A673 (cell line): ENCODE measurements around the gene DSTYK. TPM values are rescaled to one million over a fixed set of nuclear protein-coding genes. Genes with fewer than 3 reads are reported as not detected.

ENCODE experiments used
- BruUV-seq: library from RNA; stranded (reverse); fragments of 400-500 nt; replicated peaks from 2 replicates; lab custom pipeline; 2021; lab: Mats Ljungman, UMichigan
- CTCF ChIA-PET: fragments of 300-600 bp; sonication (Branson Sonifier 250); formaldehyde crosslinking; loops from one replicate; lab custom pipeline; 2022; ENCODE audit warnings: antibody characterized with exemption; lab: Charles Lee
- POLR2A ChIA-PET: fragments of 300-600 bp; sonication (Branson Sonifier 250); formaldehyde crosslinking; loops from one replicate; lab custom pipeline; 2022; ENCODE audit warnings: antibody characterized with exemption; ENCODE audit not compliant: low non-redundant PET; lab: Charles Lee
- DNase-seq: peaks from one replicate; pipeline ENCODE4 v3.0.0-alpha.2; 2015; ENCODE audit warnings: low spot score
- H3K27ac ChIP-seq: fragments of 200-600 bp; sonication (generic); 2 replicates; pipeline ENCODE4 v1.5.1; 2016; ENCODE audit warnings: mixed run types, low read depth, mild to moderate bottlenecking, mixed read lengths, antibody characterized with exemption, low read length; ENCODE audit not compliant: poor library complexity, severe bottlenecking
- H3K27me3 ChIP-seq: fragments of 200-600 bp; sonication (generic); replicated peaks from 2 replicates; pipeline ENCODE4 v1.6.1; 2017; ENCODE audit warnings: mixed run types, low read depth, mild to moderate bottlenecking, mixed read lengths, antibody characterized with exemption, low read length; ENCODE audit not compliant: insufficient read depth, poor library complexity
- H3K36me3 ChIP-seq: fragments of 200-600 bp; sonication (generic); 2 replicates; pipeline ENCODE4 v1.6.1; 2016; ENCODE audit warnings: mixed run types, mild to moderate bottlenecking, mixed read lengths, antibody characterized with exemption, low read length; ENCODE audit not compliant: insufficient read depth, poor library complexity, severe bottlenecking
- H3K4me1 ChIP-seq: fragments of 200-600 bp; sonication (generic); 2 replicates; pipeline ENCODE4 v1.6.1; 2017; ENCODE audit warnings: mixed run types, mild to moderate bottlenecking, mixed read lengths, antibody characterized with exemption, low read length; ENCODE audit not compliant: insufficient read depth, poor library complexity, severe bottlenecking
- H3K4me3 ChIP-seq: fragments of 200-600 bp; sonication (generic); 2 replicates; pipeline ENCODE4 v1.5.1; 2016; ENCODE audit warnings: low read depth, mixed run types, mild to moderate bottlenecking, mixed read lengths, low read length; ENCODE audit not compliant: poor library complexity, severe bottlenecking
- H3K9me3 ChIP-seq: fragments of 200-600 bp; sonication (generic); 2 replicates; pipeline ENCODE4 v1.6.1; 2016; ENCODE audit warnings: mixed run types, low read depth, mild to moderate bottlenecking, mixed read lengths, antibody characterized with exemption, low read length; ENCODE audit not compliant: poor library complexity, severe bottlenecking
- CTCF ChIP-seq: fragments of 300-800, 200-600 bp; sonication (generic); conservative IDR thresholded peaks from 2 replicates; pipeline ENCODE4 v1.5.1; 2017; ENCODE audit warnings: low read depth, mild to moderate bottlenecking, antibody characterized with exemption, low read length, moderate library complexity, mixed read lengths
- EZH2 ChIP-seq: fragments of 200-600 bp; sonication (generic); IDR thresholded peaks from 2 replicates; pipeline ENCODE4 v1.6.1; 2017; ENCODE audit warnings: borderline replicate concordance, low read depth, mild to moderate bottlenecking, mixed read lengths, antibody characterized with exemption, low read length; ENCODE audit not compliant: poor library complexity, severe bottlenecking
- intact Hi-C: fragments of 100-400 bp; cut with micrococcal nuclease; formaldehyde crosslinking; loops from one replicate; pipeline ENCODE4 v1.10.0; 2022; ENCODE audit not compliant: unreplicated experiment
- total RNA-seq: library from RNA; stranded (reverse); gene quantifications from 2 replicates; pipeline ENCODE4 v1.2.3, GENCODE V29; 2021

The DSTYK gene
- total RNA-seq, 1 experiment from 2014 or later: 7.1 TPM

- intact Hi-C loops: no loop called here
- H3K4me1 ChIP-seq: no peaks in the 10 kb centered on the region
- no peak for TF ChIP-seq EZH2
- TF ChIP-seq CTCF: no peak
- H3K27me3 ChIP-seq: no peaks in the 10 kb centered on the region
- no peak for DNase-seq
- ChIA-PET CTCF (no interaction called here), POLR2A (interaction anchor here (0.5 kb wide), 1 partner anchor 34 kb away, joined by 7 read pairs; no protein-coding TSS in a partner anchor)
- H3K36me3 ChIP-seq: no peaks in the 10 kb centered on the region
- BruUV-seq: no TSS peak
- no peak overlapping the region for H3K27ac ChIP-seq
- H3K4me3 ChIP-seq: no peak overlapping the region
- H3K9me3 ChIP-seq: no peaks in the 10 kb centered on the region
Observed at GRCh38 chr1:205205055-205205454, 6.4 kb downstream of the DSTYK start.

GRCh38 chr1:205204552-205204951 lies 7.0 kb downstream of the DSTYK start:
- no peaks in the 10 kb centered on the region for H3K36me3 ChIP-seq
- no peaks in the 10 kb centered on the region for H3K27me3 ChIP-seq
- no peak for DNase-seq
- H3K4me1 ChIP-seq: no peaks in the 10 kb centered on the region
- intact Hi-C loops: no loop called here
- BruUV-seq: no TSS peak
- no peak overlapping the region for H3K27ac ChIP-seq
- no peak overlapping the region for H3K4me3 ChIP-seq
- TF ChIP-seq CTCF (no peak), EZH2 (no peak)
- no peaks in the 10 kb centered on the region for H3K9me3 ChIP-seq
- ChIA-PET POLR2A (no interaction called here), CTCF (no interaction called here)

GRCh38 chr1:205199931-205200299 lies 11.6 kb downstream of the DSTYK start:
- Histone ChIP-seq H3K9me3 (no peaks in the 10 kb centered on the region), H3K36me3 (no peaks in the 10 kb centered on the region), H3K27me3 (no peaks in the 10 kb centered on the region), H3K27ac (no peak overlapping the region), H3K4me3 (no peak overlapping the region), H3K4me1 (no peaks in the 10 kb centered on the region)
- TF ChIP-seq CTCF (no peak), EZH2 (no peak)
- intact Hi-C loops: no loop called here
- CTCF ChIA-PET: no interaction called here
- no peak for DNase-seq
- BruUV-seq: no TSS peak
- POLR2A ChIA-PET: no interaction called here
